Measurements from ENCODE around the gene TRIM43.
"Not testable (repeated sequence)": the region's sequence is repeated elsewhere in the genome, so short reads cannot be mapped to it uniquely, and the experiment has no call there.

GRCh38 chr2:95630987-95631386, 39.2 kb downstream of the TRIM43 start:
- not testable (repeated sequence) for TF ChIP-seq CTCF (IDR thresholded peaks at IDR 0.05; ENCODE audit: extremely low read depth in 1 of 2, insufficient read depth in 1 of 2, low read depth in 1 of 2, low read length in 2 of 2); JUN (IDR thresholded peaks at IDR 0.05; ENCODE audit: borderline replicate concordance, insufficient read depth, insufficient read length, low read depth); POLR2A (IDR thresholded peaks at IDR 0.05; ENCODE audit: low read depth, low read length); POLR2AphosphoS5 (IDR thresholded peaks at IDR 0.05; ENCODE audit: insufficient read depth, low read depth, low read length); EZH2 (IDR thresholded peaks at IDR 0.05; ENCODE audit: borderline replicate concordance, low read depth, low read length, severe bottlenecking); MAX (IDR thresholded peaks at IDR 0.05; ENCODE audit: insufficient read depth, insufficient read length); FOS (IDR thresholded peaks at IDR 0.05; ENCODE audit: borderline replicate concordance, insufficient read depth, low read length)
